B cell (primary cell): ENCODE data around the gene MXRA8. TPM values are rescaled to one million over a fixed set of nuclear protein-coding genes. Genes with fewer than 3 reads are reported as not detected.

Source experiments
- ATAC-seq: fragments of 200-7000 bp; cut with Tn5 transposase; one replicate; pipeline ENCODE4 v1.10.0; 2021; ENCODE audit warnings: low read depth, mild to moderate bottlenecking, moderate number of reproducible peaks, moderate library complexity
- CTCF ChIA-PET: fragments of 350-600 bp; sonication (Branson Sonifier 250); formaldehyde crosslinking; loops from one replicate; lab custom pipeline; 2021; ENCODE audit warnings: antibody characterized with exemption, inconsistent platforms; lab: Charles Lee
- POLR2A ChIA-PET: fragments of 350-600 bp; sonication (Branson Sonifier 250); formaldehyde crosslinking; loops from one replicate; lab custom pipeline; 2021; ENCODE audit warnings: antibody characterized with exemption; lab: Charles Lee
- DNase-seq: peaks from one replicate; pipeline ENCODE4 v3.0.0; 2013
- H2AFZ ChIP-seq: 2 replicates; pipeline ENCODE4 v1.6.1; 2012; ENCODE audit warnings: mild to moderate bottlenecking, low read depth, low read length; ENCODE audit not compliant: insufficient read depth, poor library complexity, severe bottlenecking
- H3K27ac ChIP-seq, 2 donors: 1 replicate in 1 of 2; 2 replicates in 1 of 2; pipeline ENCODE4 v1.5.1; 2012 to 2013; ENCODE audit warnings: low read length in 2 of 2, mild to moderate bottlenecking in 2 of 2, moderate library complexity in 1 of 2
- H3K27me3 ChIP-seq, 4 experiments: fragments of 200-600 bp in 1 of 4; sonication (generic) in 1 of 4; replicated peaks in 1 of 4; 1 replicate in 2 of 4; 2 replicates in 2 of 4; pipeline versions ENCODE4 v1.6.1 to v1.7.0; 2013 to 2016; ENCODE audit warnings: low read length in 3 of 4, mild to moderate bottlenecking in 2 of 4, mixed read lengths in 1 of 4, moderate library complexity in 1 of 4; ENCODE audit not compliant: insufficient read depth in 4 of 4, control insufficient read depth in 3 of 4; ENCODE audit errors: control extremely low read depth in 1 of 4
- H3K36me3 ChIP-seq, 2 experiments: replicated peaks in 1 of 2; 1 replicate in 1 of 2; 2 replicates in 1 of 2; pipeline versions ENCODE4 v1.6.1 to v1.7.1; 2013; ENCODE audit warnings: low read length in 1 of 2; ENCODE audit not compliant: insufficient read depth in 2 of 2, control insufficient read depth in 1 of 2; ENCODE audit errors: control extremely low read depth in 1 of 2, extremely low read depth in 1 of 2
- H3K4me1 ChIP-seq, 2 donors: fragments of 200-600 bp in 1 of 2; sonication (generic) in 1 of 2; 1 replicate in 1 of 2; 2 replicates in 1 of 2; pipeline versions ENCODE4 v1.5.1 to v1.6.1; 2013 to 2017; ENCODE audit warnings: low read length in 2 of 2; ENCODE audit not compliant: control insufficient read depth in 2 of 2, insufficient read depth in 2 of 2
- H3K4me2 ChIP-seq: replicated peaks from 2 replicates; pipeline ENCODE3; 2012; ENCODE audit warnings: mild to moderate bottlenecking, low read depth, low read length; ENCODE audit not compliant: poor library complexity, severe bottlenecking
- H3K4me3 ChIP-seq, 5 experiments: fragments of 200-600 bp in 1 of 5; sonication (generic) in 1 of 5; 1 replicate in 3 of 5; 2 replicates in 2 of 5; pipeline versions ENCODE4 v1.5.1 to v1.7.0; 2011 to 2016; ENCODE audit warnings: low read length in 4 of 5, mild to moderate bottlenecking in 4 of 5, low read depth in 2 of 5, control low read depth in 1 of 5, moderate library complexity in 1 of 5; ENCODE audit not compliant: insufficient read depth in 1 of 5; ENCODE audit errors: control extremely low read depth in 1 of 5, extremely low read depth in 1 of 5
- H3K79me2 ChIP-seq: fragments of 200-600 bp; sonication (generic); one replicate; pipeline ENCODE4 v1.6.0; 2016; ENCODE audit warnings: low read length; ENCODE audit not compliant: control insufficient read depth, insufficient read depth
- H3K9ac ChIP-seq: fragments of 200-600 bp; sonication (generic); 2 replicates; pipeline ENCODE4 v1.6.1; 2017; ENCODE audit warnings: mild to moderate bottlenecking, low read length, moderate library complexity
- H3K9me3 ChIP-seq, 3 donors: one replicate each; pipeline versions ENCODE4 v1.6.1 to v1.7.1; 2013; ENCODE audit warnings: low read length in 2 of 3; ENCODE audit not compliant: control insufficient read depth in 2 of 3, insufficient read depth in 1 of 3; ENCODE audit errors: control extremely low read depth in 1 of 3
- H4K20me1 ChIP-seq: 2 replicates; pipeline ENCODE4 v1.6.0; 2012; ENCODE audit warnings: mild to moderate bottlenecking, low read length; ENCODE audit not compliant: insufficient read depth, control insufficient read depth, poor library complexity, severe bottlenecking
- H3K27ac Mint-ChIP-seq: one replicate; pipeline ENCODE4 v1.8.0; 2021; ENCODE audit warnings: mixed read lengths
- H3K27me3 Mint-ChIP-seq: one replicate; pipeline ENCODE4 v1.8.0; 2021; ENCODE audit warnings: mixed read lengths
- H3K4me1 Mint-ChIP-seq: one replicate; pipeline ENCODE4 v1.8.0; 2021; ENCODE audit warnings: mixed read lengths
- H3K4me3 Mint-ChIP-seq: one replicate; pipeline ENCODE4 v1.8.0; 2021; ENCODE audit warnings: mixed read lengths
- H3K9me3 Mint-ChIP-seq: one replicate; pipeline ENCODE4 v1.8.0; 2022; ENCODE audit warnings: mixed read lengths; ENCODE audit not compliant: insufficient read depth
- CTCF ChIP-seq: fragments of 200-600 bp; IDR thresholded peaks from one replicate; pipeline ENCODE4 v1.8.0; 2022; ENCODE audit warnings: antibody characterized with exemption, mild to moderate bottlenecking
- EZH2 ChIP-seq: IDR thresholded peaks from 2 replicates; pipeline ENCODE4 v1.6.1; 2012; ENCODE audit warnings: borderline replicate concordance, low read depth, mild to moderate bottlenecking, moderate library complexity, low read length; ENCODE audit not compliant: insufficient read depth, poor library complexity, severe bottlenecking
- WGBS: methylation state at CpG from one replicate; pipeline ENCODE4 v1.1.5; 2013; ENCODE audit warnings: missing lambda C conversion rate; ENCODE audit not compliant: insufficient coverage; 5-methylcytosine and 5-hydroxymethylcytosine counted together
- intact Hi-C: fragments of 100-400 bp; cut with micrococcal nuclease; formaldehyde crosslinking; loops from one replicate; pipeline ENCODE4 v1.10.0; 2022
- polyA plus RNA-seq: library from polyadenylated mRNA; depleted of rRNA; stranded (reverse); fragments of >200 nt; gene quantifications from 2 replicates; pipeline ENCODE4 v1.2.3, GENCODE V29; 2012
- total RNA-seq, 2 donors: library from RNA; stranded (reverse); fragments of 120-200 nt in 1 of 2; gene quantifications; 1 replicate in 1 of 2; 2 replicates in 1 of 2; pipeline versions ENCODE4 v1.2.3 to v1.2.4, GENCODE V29; 2013 to 2022

Gene MXRA8
- total and polyA plus RNA-seq, 2 donors (not counting 1 experiment from before 2014, with no cell fraction given): 0.10 TPM; not detected in 1

GRCh38 chr1:1338278-1338677 is 20.1 kb downstream of the MXRA8 start:
- Histone ChIP-seq H3K4me1 (no peaks in the 10 kb centered on the region), H3K79me2 (no peaks in the 10 kb centered on the region), H3K27me3 (no peaks in the 10 kb centered on the region), H3K36me3 (peaks cover 0 to 12% of the 10 kb centered on the region in 2 experiments), H3K4me2 (no peak overlapping the region), H4K20me1 (peaks cover 4% of the 10 kb centered on the region), H3K4me3 (no peak overlapping the region), H3K9ac (no peak overlapping the region), H2AFZ (no peak overlapping the region), H3K27ac (no peak overlapping the region), H3K9me3 (peaks cover 0 to 7% (median 0%) of the 10 kb centered on the region in 3 donors)
- Mint-ChIP-seq H3K27me3 (no peaks in the 10 kb centered on the region), H3K4me3 (no peak overlapping the region), H3K27ac (no peak overlapping the region), H3K4me1 (no peaks in the 10 kb centered on the region), H3K9me3 (no peaks in the 10 kb centered on the region)
- DNase-seq (no peak), ATAC-seq (no peak)
- intact Hi-C loops: no loop called here
- WGBS: 97% methylated on average over 36 of the region's 36 CpGs
- no peak for TF ChIP-seq CTCF
- no peak for TF ChIP-seq EZH2
- CTCF ChIA-PET: no interaction called here
- POLR2A ChIA-PET: interaction anchor here (0.6 kb wide), 1 partner anchor 344 kb away, joined by 3 read pairs; no protein-coding TSS in a partner anchor

- Mint-ChIP-seq H3K4me1 (peaks cover under 1% of the 10 kb centered on the region), H3K27ac (no peak overlapping the region), H3K27me3 (no peaks in the 10 kb centered on the region), H3K9me3 (no peaks in the 10 kb centered on the region), H3K4me3 (no peak overlapping the region)
- peak; percentile 32 for ATAC-seq
- intact Hi-C loops: no loop called here
- no peak for DNase-seq
- H3K4me3 ChIP-seq: no peak overlapping the region
- H3K9me3 ChIP-seq: peaks cover 0 to 7% (median 0%) of the 10 kb centered on the region in 3 donors
- no peaks in the 10 kb centered on the region for H3K4me1 ChIP-seq
- H2AFZ ChIP-seq: no peak overlapping the region
- ChIA-PET CTCF (no interaction called here), POLR2A (interaction anchor here (0.6 kb wide), 1 partner anchor 345 kb away, joined by 3 read pairs; no protein-coding TSS in a partner anchor)
- no peaks in the 10 kb centered on the region for H4K20me1 ChIP-seq
- TF ChIP-seq EZH2 (no peak), CTCF (no peak)
- no peak overlapping the region for H3K4me2 ChIP-seq
- WGBS: 93% methylated on average over 14 of the region's 18 CpGs
- no peaks in the 10 kb centered on the region for H3K79me2 ChIP-seq
- no peaks in the 10 kb centered on the region for H3K27me3 ChIP-seq
- peaks cover 0 to 12% of the 10 kb centered on the region in 2 experiments for H3K36me3 ChIP-seq
- no peak overlapping the region for H3K9ac ChIP-seq
- no peak overlapping the region for H3K27ac ChIP-seq
Observed at GRCh38 chr1:1337793-1338147, 20.6 kb downstream of the MXRA8 start.
